ENCODE data around the gene SIK3.

SIK3 gene

DNA sequence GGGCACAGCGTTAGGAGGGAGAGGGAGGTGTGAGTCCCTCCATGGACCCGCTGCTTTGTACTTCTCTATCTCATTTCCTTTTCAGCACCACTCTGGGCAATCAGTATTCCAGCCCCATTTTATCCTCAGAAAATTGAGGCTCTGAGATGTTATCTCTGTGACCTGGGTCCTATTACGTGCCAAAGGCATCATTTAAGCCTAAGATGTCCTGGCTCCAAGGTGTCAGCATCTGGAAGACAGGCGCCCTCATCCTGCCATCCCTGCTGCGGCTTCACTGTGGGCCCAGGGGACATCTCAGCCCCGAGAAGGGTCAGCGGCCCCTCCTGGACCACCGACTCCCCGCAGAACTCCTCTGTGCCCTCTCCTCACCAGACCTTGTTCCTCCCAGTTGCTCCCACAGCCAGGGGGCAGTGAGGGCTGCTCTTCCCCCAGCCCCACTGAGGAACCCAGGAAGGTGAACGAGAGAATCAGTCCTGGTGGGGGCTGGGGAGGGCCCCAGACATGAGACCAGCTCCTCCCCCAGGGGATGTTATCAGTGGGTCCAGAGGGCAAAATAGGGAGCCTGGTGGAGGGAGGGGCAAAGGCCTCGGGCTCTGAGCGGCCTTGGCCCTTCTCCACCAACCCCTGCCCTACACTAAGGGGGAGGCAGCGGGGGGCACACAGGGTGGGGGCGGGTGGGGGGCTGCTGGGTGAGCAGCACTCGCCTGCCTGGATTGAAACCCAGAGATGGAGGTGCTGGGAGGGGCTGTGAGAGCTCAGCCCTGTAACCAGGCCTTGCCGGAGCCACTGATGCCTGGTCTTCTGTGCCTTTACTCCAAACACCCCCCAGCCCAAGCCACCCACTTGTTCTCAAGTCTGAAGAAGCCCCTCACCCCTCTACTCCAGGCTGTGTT is 269.4 kb downstream of the SIK3 start:
- H3K27me3 ChIP-seq (replicated peaks; ENCODE audit: control insufficient read depth, insufficient read depth, low read length), result no peaks in the 10 kb centered on the region
- H3K4me3 ChIP-seq (replicated peaks; ENCODE audit: low read depth, low read length), result no peak overlapping the region
- no peaks in the 10 kb centered on the region for H3K36me3 ChIP-seq (ENCODE audit: control insufficient read depth, insufficient read depth, low read length)
- TF ChIP-seq, protein P1, sequence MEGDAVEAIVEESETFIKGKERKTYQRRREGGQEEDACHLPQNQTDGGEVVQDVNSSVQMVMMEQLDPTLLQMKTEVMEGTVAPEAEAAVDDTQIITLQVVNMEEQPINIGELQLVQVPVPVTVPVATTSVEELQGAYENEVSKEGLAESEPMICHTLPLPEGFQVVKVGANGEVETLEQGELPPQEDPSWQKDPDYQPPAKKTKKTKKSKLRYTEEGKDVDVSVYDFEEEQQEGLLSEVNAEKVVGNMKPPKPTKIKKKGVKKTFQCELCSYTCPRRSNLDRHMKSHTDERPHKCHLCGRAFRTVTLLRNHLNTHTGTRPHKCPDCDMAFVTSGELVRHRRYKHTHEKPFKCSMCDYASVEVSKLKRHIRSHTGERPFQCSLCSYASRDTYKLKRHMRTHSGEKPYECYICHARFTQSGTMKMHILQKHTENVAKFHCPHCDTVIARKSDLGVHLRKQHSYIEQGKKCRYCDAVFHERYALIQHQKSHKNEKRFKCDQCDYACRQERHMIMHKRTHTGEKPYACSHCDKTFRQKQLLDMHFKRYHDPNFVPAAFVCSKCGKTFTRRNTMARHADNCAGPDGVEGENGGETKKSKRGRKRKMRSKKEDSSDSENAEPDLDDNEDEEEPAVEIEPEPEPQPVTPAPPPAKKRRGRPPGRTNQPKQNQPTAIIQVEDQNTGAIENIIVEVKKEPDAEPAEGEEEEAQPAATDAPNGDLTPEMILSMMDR (IDR thresholded peaks at IDR 0.05; ENCODE audit: insufficient read depth, low read length, poor library complexity, severe bottlenecking), result no peak
- no peak for DNase-seq (ENCODE audit: extremely low read depth, insufficient read length)

DNA sequence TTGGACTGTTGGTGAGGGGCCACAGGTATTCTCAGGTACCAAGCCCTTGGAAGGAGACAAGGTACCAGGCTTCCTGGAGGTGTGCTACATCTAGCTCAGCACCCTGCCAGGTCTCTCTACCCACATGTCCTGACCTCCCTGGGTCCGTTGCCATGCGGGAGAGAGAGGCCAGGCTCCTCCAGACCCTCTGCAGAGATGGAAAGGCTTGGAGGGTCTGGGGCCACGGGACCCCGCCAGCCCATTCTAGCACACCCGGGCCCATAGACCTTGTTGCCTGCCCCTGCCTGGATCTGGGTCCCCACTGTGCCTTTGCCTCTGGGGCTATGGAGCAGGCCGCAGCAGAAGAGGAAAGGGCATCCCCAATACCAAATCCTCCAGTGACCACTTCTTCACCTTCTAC is 270.8 kb downstream of the SIK3 start:
- no peak overlapping the region for H3K4me3 ChIP-seq (replicated peaks; ENCODE audit: low read depth, low read length)
- H3K27me3 ChIP-seq (replicated peaks; ENCODE audit: control insufficient read depth, insufficient read depth, low read length), result no peaks in the 10 kb centered on the region; the same call in 1 of the 2 replicates
- H3K36me3 ChIP-seq (ENCODE audit: control insufficient read depth, insufficient read depth, low read length), result no peaks in the 10 kb centered on the region
- TF ChIP-seq, protein P1 (IDR thresholded peaks at IDR 0.05; ENCODE audit: insufficient read depth, low read length, poor library complexity, severe bottlenecking), result no peak
- DNase-seq (ENCODE audit: extremely low read depth, insufficient read length), result no peak

DNA sequence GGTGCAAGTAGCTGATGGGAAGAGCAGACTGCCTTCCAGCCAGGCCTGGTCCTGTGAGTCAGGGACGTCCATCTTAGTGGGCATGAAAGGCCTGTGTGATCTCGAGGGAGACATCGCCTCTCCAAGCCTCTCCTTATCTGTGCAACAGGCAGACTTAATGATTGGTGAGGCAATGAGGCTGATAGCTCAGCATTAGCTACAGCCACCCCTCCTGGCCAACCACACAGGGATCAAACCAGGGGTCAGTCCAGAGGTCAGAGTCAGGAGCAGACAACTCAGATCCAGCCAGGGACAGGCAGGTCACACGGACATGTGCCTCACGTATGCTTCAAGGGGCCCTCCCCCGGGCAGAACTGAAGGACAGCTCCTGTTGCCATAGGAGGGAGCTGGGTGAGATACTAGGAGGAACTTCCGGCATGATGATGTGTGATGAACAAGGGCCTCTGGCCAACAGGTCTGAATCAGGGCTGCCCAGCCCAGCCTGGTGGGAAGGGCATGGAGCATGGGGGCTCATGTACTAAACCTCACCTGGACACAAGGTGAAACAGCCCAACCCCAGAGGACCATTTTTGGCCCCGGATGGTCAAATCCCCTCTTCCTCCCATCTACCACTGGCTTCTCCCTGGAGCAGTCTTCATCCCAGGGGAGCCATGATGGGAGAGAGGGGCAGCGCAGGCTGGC is 271.3 kb downstream of the SIK3 start:
- Histone ChIP-seq H3K4me3 (replicated peaks; ENCODE audit: low read depth, low read length) (no peak overlapping the region), H3K36me3 (ENCODE audit: control insufficient read depth, insufficient read depth, low read length) (no peaks in the 10 kb centered on the region), H3K27me3 (replicated peaks; ENCODE audit: control insufficient read depth, insufficient read depth, low read length) (no peaks in the 10 kb centered on the region; the same call in 1 of the 2 replicates)
- TF ChIP-seq, protein P1 (IDR thresholded peaks at IDR 0.05; ENCODE audit: insufficient read depth, low read length, poor library complexity, severe bottlenecking), result no peak
- DNase-seq (ENCODE audit: extremely low read depth, insufficient read length), result no peak

DNA sequence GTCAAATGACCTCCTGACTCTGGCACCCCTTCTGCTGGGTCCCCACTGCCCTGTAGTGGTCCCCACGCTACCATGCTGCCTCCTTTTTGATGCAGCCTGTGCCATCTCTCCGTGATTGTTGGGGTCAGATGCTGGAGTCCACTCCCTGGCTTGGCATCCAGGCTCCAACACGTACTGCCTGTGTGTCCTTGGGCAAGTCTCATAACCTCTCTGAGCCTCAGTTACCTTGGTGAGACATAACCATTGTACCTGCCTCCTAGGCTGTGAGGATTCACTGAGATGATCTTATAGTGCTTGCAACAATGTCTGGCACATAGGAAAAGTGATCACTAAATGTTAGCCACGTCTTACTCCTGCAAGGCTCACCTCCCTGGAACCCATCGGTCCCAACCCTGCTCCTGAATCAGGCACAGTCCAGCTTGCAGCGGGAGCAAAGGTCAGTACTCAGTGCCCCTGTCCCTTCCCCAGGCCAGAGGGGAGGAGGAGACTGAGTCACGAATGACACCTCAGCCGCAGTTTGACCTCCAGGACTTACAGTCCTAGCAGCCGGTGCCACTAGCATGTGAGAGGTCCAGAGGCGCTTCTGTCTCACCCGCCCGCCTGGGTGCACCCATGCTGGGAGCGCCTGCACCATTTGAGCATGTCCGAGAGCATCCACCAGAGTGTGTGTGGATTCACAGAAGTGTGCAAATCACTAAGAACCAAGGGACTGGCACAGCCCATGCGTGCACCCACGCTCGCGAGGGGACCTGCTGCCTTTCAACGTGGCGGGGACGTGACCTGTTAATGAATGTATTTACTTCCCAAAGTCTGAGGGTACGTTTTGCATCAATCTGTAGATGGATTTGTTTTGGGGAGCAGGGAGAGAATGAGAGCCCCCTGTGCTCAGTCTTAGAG is 272.1 kb downstream of the SIK3 start:
- TF ChIP-seq, protein P1 (IDR thresholded peaks at IDR 0.05; ENCODE audit: insufficient read depth, low read length, poor library complexity, severe bottlenecking), result no peak
- Histone ChIP-seq H3K27me3 (replicated peaks; ENCODE audit: control insufficient read depth, insufficient read depth, low read length) (no peaks in the 10 kb centered on the region; the same call in 1 of the 2 replicates), H3K4me3 (replicated peaks; ENCODE audit: low read depth, low read length) (no peak overlapping the region), H3K36me3 (ENCODE audit: control insufficient read depth, insufficient read depth, low read length) (no peaks in the 10 kb centered on the region)
- no peak for DNase-seq (ENCODE audit: extremely low read depth, insufficient read length)

DNA sequence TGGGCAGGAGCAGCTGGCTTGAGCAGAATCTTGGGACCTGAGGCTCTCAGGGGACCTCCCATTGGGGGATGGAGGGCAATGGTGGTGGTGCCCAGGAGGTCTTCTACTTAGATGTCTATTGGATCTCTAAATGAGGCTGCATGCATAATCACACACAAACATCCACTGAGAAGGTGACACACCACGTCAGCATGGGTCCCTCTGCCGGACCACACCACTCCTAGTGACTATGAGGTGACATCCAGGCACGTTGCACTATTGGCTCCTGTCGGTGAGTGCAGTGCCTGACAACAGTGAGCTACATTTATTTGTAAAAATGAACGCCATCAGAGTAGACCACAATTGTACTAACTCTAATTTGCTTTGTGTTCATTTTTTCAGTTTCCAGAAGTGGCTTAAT is 272.8 kb downstream of the SIK3 start:
- no peaks in the 10 kb centered on the region; the same call in 1 of the 2 replicates for H3K27me3 ChIP-seq (replicated peaks; ENCODE audit: control insufficient read depth, insufficient read depth, low read length)

More for the DNA sequence above, 272.8 kb downstream of the SIK3 start:
- DNase-seq (ENCODE audit: extremely low read depth, insufficient read length), result no peak
- Histone ChIP-seq H3K36me3 (ENCODE audit: control insufficient read depth, insufficient read depth, low read length) (no peaks in the 10 kb centered on the region), H3K4me3 (replicated peaks; ENCODE audit: low read depth, low read length) (no peak overlapping the region)
- TF ChIP-seq, protein P1 (IDR thresholded peaks at IDR 0.05; ENCODE audit: insufficient read depth, low read length, poor library complexity, severe bottlenecking), result no peak
